Measurements from ENCODE around the gene DCUN1D2.

The DCUN1D2 gene

GRCh38 chr13:113518076-113518803 is 27.7 kb upstream of the DCUN1D2 start:
- DNase-seq, result no peak

- DNase-seq, result no peak
Measured at GRCh38 chr13:113514847-113515246, 24.3 kb upstream of the DCUN1D2 start.

GRCh38 chr13:113513761-113514160 is 23.2 kb upstream of the DCUN1D2 start:
- DNase-seq, result no peak

- no peak for DNase-seq
Measured at GRCh38 chr13:113511361-113511760, 20.9 kb upstream of the DCUN1D2 start.

GRCh38 chr13:113510871-113511270 is 20.4 kb upstream of the DCUN1D2 start:
- no peak for DNase-seq

- no peak for DNase-seq
Measured at GRCh38 chr13:113509989-113510388, 19.5 kb upstream of the DCUN1D2 start.

GRCh38 chr13:113508521-113509254 is 18.2 kb upstream of the DCUN1D2 start:
- DNase-seq, result no peak

GRCh38 chr13:113507505-113508345 is 17.2 kb upstream of the DCUN1D2 start:
- DNase-seq, result no peak

GRCh38 chr13:113506871-113507388 is 16.4 kb upstream of the DCUN1D2 start:
- no peak for DNase-seq

- DNase-seq, result no peak
Measured at GRCh38 chr13:113506025-113506685, 15.6 kb upstream of the DCUN1D2 start.

- DNase-seq, result no peak
Measured at GRCh38 chr13:113502686-113503085, 12.2 kb upstream of the DCUN1D2 start.

- DNase-seq, result no peak
Measured at GRCh38 chr13:113500530-113501265, 10.2 kb upstream of the DCUN1D2 start.

- no peak for DNase-seq
Measured at GRCh38 chr13:113499936-113500335, 9.4 kb upstream of the DCUN1D2 start.

- no peak for DNase-seq
Measured at GRCh38 chr13:113498905-113499304, 8.4 kb upstream of the DCUN1D2 start.

- DNase-seq, result no peak
Measured at GRCh38 chr13:113497217-113497616, 6.7 kb upstream of the DCUN1D2 start.

GRCh38 chr13:113495494-113496210 is 5.1 kb upstream of the DCUN1D2 start:
- DNase-seq, result no peak

GRCh38 chr13:113493315-113493951 is 2.9 kb upstream of the DCUN1D2 start:
- no peak for DNase-seq

GRCh38 chr13:113491982-113492381 is 1.5 kb upstream of the DCUN1D2 start:
- no peak for DNase-seq

GRCh38 chr13:113491418-113491883 is 940 bp upstream of the DCUN1D2 start:
- DNase-seq, result no peak
